GM18867 (cell line): ENCODE measurements around the gene TECTB.

Source experiments
- ATAC-seq: cut with Tn5 transposase; IDR thresholded peaks from one replicate; pipeline ENCODE4 v1.9.1; 2021; ENCODE audit warnings: mild to moderate bottlenecking, moderate library complexity; ENCODE audit not compliant: unreplicated experiment

The TECTB gene

DNA sequence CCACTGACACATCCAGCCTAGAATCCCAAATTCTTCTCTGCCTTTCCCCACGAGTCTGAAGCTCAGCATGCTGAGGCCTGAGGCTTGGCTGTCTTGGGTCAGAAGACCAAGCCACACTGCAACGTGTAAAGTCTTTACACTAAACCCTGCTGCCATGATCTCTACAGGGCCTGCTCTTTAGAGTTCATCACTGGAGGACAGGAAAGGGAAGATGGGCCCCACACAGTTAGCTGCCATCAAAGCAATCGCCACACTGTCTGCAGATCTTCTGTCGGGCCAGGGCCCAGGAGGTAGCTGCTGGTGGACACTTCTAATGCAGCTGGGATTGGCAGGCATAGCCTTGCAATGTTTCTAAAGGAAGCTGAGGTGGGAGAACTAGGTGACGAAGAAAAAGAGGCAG is 8.4 kb upstream of the TECTB start:
- ATAC-seq, result no peak

DNA sequence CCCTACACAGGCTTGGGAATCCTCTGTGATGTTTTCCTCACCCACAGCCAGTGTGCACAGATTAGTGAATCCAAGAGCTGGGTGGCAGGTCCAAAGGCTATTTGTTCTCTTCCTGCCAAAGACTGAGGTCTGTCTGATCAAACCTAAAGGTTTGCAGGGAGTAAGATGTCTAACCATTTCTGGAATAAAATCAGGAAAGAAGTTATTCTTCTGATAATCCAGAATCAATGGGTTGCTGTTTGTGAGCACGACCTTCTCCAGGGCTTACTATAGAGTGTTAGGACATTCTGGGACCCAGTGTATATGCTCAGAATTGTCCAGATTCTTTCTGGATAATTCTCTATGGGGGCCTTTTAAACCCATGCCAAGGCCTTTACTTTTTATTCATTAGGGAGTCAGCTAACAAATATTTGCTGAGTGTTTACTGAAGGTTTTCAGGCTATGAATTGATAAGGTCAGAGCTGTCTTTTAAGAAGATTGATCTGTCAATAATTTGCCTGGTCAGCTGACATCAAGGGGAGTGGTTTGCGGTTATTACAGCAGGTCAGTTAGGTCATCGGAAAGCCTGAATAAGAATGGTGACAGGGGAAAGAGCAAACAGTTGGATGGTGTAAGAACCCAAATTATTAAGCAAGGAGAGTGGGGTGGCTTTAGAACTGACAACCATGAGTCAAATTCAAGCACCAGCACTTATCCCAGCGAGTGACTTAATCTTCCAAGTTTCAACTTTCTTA is 7.5 kb upstream of the TECTB start:
- no peak for ATAC-seq

DNA sequence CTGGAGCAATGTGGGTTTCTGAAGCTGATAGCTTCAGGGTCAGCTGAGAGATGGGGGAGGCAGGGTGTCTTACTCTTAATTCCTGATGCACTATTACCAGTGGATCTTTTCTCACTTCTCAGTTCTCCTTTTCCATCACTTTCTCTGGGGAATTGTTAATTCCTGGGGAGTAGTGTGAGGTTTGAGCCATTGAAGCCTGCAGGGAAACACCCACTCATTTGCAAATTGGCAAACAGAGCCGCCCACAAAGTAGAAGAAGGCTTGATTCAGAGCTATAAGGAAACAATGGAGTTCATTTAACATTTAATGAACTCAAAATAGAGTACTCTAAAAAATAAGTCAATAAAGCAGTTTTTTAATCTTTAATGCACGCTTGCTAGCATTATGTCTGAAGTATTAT is 4.3 kb upstream of the TECTB start:
- ATAC-seq, result no peak

DNA sequence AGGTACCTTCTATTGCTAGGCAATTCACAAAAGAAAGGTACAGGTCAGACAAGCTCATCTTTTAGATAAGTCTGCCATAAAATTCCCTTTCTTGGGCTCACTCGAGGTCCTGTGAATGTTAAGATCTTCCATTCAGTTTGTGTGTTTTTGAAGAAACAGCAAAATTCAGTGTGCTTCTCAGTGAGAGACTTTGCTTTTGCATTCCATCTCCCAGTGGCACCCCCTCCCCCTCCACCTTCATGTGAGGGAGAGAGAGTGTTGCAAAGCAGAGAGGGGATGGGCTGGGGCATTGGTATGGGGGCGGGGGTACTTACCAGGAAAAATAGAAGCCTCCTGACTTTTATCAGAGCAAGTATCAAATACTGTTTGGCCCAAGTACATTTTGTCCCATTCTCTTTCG is 3.8 kb upstream of the TECTB start:
- no peak for ATAC-seq

DNA sequence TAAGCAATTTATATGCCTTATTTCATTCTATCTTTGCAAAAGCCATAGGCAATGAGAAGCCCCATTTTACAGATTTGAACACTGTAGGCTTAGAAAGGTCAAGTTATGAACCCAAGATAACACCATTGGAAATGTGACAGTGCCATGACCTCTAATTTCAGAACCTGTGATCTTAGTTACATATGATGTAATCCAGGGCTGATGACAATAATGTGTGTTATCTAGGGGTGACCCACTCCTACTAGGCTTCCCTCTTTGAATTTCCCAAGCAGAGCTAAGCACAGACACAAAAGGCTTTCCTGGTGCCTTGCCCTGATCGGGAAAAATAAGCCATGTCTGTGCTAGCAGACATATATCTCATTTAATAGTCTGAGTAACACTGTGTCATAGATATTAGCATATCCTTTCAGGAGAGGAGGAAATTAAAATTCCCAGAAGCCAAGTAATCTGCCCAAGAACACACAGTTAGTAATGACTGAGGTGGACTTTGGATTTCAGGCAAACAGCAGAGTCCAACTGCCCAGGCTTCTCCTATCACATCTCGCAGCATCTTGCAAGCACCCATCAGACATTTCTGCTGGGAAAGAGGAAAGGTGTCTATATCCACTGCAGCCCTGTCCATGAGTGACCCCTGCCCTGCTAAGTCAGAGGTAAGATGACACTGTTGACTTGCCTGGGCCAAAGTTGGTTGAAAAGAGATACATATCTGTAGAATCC is 2.8 kb upstream of the TECTB start:
- ATAC-seq, result no peak

DNA sequence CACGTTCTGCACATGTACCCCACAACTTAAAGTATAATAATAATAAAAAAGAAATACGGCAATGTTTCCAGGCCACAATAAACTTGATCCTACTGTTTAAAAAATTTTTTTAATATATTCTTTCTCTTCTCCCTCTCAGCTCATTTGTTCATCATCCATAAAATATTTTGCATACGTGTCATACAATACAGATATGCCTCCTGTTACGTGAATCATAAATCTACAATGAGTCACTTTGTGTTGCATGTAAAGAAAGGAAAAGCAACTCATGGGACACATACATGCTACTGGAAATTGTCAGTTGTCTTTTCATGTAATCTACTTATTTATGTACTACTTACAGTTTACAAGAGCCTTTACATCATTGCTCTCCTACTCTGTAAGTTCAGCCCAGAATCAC is 1.1 kb upstream of the TECTB start:
- no peak for ATAC-seq

DNA sequence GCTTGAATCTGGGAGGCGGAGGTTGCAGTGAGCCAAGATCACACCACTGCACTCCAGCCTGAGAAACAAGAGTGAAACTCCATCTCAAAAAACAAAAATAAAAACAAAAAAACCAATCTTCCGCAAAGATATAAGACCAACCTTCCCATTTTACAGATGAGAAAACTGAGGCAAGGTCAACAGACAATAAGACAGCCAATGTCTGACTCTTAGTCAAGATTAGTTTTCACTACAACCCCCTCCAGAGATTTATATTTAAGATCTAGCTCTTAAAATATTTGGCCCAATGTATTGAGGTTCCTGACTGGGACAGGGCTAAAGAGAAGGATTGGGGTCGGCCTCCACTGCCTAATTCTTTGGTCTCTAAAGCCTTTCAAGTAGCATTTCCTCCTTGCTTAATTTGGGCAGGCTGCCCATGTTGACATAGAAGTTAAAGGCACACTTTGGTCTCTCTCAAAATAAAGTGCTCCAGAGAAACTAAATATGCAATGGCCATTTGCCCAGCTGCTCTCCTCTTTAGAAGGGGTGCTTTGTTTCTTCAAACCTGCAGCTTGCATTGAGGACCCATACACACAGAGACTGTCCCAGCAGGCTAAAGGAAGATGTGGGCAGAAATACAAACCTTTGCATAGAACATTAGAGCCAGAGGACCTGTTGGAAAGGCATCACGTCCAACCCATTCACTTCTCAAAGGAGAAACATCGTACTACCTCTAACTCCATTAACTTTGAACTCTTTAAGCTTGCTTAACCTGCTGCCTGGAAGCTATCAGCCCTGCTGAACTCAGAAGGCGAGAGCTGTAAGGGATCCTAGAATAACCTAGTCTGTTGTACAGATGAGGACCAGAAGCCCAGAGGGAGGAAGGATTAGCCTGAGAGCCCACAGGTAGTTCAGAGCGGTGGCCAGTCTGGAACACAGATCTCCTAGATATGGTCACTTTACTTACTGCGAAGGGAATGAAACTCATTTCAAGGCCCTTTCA is 3.9 kb downstream of the TECTB start:
- no peak for ATAC-seq

DNA sequence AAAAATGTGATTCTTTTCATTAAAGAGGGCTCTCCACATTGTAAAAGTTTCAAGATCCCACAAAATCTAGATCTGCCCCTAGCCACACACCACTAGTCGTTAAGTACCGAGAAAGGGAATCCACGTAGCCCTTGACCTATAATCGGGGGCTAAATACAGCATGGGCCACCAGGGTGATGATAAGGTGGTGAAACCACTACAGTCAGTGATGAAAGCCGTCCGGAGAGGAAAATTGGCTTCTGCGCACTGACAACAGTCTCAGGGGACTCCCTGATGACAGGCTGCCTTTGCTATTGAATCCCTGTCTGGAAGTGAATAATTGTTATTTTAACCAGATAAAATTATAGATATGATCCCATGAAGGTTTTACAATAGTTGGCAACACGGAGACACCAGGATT is 4.6 kb downstream of the TECTB start:
- ATAC-seq, result no peak

DNA sequence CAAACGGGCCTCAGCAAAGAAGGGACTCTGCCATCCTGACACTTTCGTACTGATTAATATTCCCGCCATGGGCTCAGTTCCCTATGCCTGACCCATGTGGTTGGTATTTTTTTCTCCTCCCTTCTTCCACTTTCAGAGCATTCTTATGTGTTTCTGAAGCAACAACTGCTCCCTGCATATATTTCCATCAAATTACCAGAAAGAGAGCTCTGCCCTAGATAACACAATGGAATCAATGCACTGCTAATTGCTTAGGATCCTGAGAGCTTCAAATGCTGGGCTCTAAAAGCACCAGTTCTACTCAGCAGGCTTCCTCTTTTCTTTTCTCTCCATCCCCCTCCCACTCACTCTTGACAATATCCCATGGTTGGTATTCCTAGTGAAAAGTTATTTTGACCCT is 5.3 kb downstream of the TECTB start:
- ATAC-seq, result no peak

DNA sequence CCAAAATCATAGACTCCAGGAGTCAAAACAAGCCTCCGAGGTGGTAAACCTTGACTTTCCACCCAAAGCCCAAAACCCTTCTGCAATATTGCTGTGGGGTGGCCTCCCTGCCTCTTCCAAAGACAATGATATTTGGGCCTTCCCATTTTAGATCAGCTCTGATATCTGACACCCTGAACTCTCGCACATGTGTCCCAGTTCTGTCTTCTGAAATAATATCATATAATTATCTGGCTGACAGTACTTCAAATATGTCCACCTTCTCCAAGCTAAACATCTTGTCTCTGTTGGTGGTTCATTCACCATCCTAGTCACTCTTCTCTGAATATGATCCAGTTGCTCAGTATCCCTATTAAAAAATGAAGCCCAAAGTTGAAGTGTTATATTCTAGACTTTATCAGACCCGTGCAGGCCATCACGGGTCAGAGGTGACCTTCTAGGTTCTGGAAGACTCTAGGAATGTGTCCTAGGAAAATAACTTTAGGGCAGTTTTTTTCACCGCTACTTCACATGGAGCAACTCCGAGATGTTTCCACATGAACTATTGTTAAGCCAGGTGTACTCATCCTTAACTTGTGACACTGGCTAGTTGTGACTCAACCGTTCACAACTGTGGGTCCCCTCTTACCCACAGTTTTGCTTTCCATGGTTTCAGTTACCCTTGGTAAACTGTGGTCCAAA is 6.3 kb downstream of the TECTB start:
- ATAC-seq, result no peak

DNA sequence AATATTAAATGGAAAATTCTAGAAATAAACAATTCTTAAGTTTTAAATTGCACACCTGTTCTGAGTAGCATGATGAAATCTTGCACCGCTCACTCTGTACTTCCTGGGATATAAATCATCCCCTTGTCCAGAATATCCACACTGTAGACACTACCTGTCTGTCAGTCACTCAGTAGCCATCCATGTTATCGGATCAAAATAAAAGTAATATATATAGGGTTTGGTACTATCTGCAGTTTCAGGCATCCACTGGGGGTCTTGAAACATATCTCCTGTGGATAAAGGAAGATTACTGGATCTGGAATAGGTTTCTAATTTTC is 6.8 kb downstream of the TECTB start:
- no peak for ATAC-seq

DNA sequence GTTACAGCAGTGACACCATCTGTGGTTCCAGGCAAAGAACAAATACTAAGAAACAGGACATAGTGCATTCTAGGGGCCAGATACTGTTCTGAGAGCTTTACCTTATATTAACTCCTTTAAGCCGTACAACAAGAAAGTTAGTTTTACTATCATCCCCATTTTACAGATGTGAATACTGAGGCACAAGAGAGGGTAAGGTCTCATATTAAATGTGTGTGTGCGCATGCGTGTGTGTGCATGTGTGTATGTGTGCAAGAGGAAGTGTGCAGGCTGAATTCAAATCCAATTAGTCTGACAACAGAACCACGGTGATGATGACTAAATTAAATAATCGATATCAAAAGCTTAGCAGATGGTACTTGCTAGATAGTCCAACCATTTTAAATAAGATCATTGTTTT is 11.0 kb downstream of the TECTB start:
- no peak for ATAC-seq

DNA sequence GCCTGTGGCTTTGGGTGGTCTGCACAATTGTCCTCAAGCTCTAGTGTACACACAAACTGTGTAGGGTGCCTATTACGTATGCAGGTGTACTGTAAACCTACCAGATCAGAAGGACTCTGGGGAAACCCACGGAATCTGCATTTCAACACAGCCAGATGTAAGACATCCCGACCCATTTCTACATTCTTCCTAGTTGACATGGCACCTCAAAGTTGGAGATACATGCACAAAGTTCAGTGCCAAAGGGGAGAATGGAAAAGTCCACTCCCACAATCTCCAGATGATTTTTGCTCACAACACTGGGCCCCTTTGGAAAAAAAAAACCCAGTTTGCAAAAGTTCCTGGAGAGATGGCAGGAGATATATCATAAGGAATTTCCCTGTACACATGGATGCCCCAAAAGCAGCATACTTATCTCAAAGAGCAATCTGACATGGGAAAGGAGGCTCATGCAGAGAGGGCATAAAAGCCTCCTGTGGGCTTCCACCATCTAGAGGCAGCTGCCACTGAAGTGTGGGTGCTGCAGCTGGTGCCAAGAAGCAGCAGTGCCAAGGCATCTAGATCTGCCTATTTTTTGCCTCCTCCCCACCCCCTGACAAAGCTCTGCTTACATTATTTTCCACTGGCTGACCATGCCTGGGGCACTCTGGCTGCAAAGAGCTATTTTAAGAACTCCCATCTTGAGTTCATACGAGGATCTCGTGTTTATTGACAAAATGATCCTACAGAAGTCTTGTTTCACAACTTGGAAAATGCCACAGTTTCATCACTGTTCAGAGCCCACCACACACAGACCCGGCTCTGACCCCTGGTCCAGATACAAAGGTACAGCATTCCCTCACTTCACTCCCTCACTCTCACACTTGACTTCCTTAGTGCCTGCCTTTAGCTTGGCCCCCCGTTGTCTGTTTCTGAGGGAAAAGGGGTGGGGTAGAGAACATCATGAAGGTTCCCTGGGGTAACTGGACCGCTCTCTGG is 12.9 kb downstream of the TECTB start:
- no peak for ATAC-seq

DNA sequence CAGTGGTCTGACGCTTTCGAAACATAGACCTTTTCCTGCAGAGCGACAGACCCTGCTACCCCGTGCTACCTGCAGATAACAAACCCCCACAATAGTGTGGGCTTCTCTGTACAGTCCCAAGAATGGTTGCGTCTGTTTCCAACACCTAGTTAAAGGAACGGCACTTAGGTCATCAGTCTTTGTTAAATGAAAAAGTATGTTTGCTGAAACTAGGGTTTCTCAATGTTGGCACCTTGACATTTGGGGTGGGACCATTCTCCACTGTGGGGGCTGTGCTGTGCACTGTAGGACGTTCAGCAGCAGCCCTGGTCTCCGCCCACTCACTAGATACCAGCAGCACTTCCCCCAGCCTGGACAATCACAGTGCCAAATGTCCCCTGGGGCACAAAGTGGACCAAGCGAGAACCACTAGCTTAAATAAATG is 13.7 kb downstream of the TECTB start:
- no peak for ATAC-seq

DNA sequence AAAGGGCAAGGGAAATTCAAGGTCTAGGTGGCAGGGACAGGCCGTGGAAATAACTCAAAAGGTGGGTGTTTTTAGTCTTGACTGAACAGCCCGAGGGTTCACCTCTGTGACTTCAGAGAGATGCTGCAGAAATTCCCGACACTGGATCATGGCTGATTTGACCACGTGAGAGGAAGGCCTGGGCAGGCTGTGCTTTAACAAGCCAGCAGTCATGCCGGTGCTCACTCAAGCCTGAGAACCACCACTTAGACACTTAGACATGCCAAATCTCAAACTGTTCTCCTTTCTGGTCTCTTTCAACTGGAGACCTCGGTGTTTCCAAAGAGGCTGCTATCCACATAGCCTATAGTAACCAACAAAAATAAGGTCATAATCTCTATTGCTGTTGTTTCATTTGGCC is 15.4 kb downstream of the TECTB start:
- no peak for ATAC-seq

DNA sequence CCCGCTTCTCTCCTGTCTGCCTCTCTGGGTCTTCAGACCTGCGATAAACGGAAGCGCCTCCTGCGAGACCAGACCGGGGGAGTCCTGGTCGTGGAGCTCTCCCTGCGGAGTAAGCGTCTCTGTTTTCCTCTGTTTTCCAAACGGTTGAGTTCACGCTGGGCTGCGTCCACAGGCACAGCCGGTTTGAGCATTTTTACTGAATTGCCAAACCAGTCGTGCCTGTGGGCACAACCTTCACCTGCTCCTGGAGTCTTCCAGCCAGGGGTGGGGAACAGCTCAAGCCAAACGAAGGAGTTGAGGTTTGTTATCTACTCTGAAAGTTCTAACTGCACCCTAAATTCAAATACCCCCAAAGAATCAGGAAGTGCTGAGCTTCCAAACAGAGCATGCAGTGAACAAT is 16.3 kb downstream of the TECTB start:
- no peak for ATAC-seq

DNA sequence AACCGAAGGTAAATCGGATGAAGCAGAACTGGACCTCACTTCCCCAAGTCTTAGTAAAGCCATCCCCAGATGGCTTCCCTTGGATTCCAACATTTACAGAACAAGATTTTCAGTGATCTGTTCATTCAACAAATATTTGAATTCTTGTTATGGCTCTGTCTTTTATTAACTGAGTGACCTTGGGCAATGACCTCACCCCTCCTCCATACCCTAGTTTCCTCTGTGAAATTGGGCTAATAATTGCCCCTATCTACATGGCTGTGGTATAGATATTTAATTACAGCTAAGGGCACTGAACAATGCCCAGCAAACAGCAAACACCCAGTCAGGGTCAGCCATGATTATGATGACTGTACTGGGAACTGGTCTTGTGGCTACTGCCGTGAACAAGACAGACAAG is 19.1 kb downstream of the TECTB start:
- no peak for ATAC-seq

DNA sequence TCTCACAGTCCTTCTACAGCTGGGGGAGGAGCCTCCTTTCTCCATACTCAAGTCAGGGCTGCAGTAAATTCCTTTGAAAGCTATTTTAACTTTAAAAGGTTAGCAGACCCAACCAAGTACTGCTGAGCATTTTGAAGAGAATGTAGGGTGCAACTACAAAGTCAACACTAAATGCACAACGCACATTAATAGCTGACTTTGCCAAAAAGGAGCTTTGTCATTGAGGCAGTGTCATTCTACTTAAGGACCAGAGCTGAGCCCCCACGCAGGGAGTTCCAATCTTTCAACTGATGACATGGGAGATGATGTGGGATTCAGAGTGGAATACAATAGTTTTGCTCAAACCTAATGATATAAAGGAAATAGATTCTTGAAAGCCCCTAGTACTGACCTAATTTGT is 20.3 kb downstream of the TECTB start:
- ATAC-seq, result no peak

DNA sequence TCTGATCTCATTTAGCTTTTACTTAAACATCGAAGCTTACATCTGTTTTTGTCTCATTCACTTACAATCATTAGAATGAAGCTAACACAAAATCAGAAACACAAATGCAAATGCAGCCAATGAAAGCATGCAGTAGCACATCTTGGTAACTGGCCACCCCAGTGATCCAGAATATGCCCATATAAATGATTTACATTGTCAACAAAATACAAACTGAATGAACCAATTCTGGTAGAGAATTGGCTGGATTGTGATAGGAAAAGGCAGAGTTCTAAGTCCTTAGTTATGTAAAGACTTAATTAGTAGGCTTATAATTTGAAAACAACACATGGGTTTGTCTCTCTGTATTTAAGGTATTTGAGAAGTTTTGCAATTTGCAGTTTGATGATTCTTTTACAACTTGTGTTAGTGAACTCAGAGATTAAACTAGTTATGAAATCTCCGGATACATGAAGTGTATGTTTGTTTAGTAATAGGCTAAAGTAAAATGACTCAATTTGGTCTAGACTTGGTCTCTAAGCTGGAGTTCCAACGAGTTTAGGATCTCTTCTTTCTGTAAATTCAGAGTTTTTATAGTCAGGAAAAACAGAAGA is 21.2 kb downstream of the TECTB start:
- no peak for ATAC-seq
